GM23338 (cell line): Measurements from ENCODE around the gene PHTF2.

Experiments
- CTCF ChIP-seq, 2 experiments: fragments of 200-600 bp in 1 of 2; sonication (generic) in 1 of 2; conservative IDR thresholded peaks; 2 replicates each; pipeline versions ENCODE4 v1.5.1 to v1.6.1; 2016 to 2017; ENCODE audit warnings: antibody characterized with exemption in 2 of 2, low read depth in 2 of 2, mild to moderate bottlenecking in 2 of 2, moderate library complexity in 1 of 2
- JUNB ChIP-seq: IDR thresholded peaks from one replicate; pipeline ENCODE4 v1.6.1; 2016; ENCODE audit warnings: antibody characterized with exemption; ENCODE audit not compliant: unreplicated experiment
- POLR2AphosphoS5 ChIP-seq: IDR thresholded peaks from 2 replicates; pipeline ENCODE4 v1.6.1; 2016; ENCODE audit warnings: antibody characterized with exemption, low read depth

- TF ChIP-seq JUNB (no peak), POLR2AphosphoS5 (no peak), CTCF (conservative IDR thresholded peaks at IDR 0.05; ENCODE audit: low read depth in 2 of 2) (no peak)
Observed at GRCh38 chr7:77806425-77806824, 7.9 kb downstream of the PHTF2 start.
